ENCODE data around the gene CAV1. TPM values are rescaled to one million over a fixed set of nuclear protein-coding genes. Genes with fewer than 3 reads are reported as not detected.

Gene CAV1
- total and polyA plus RNA-seq, 2 of the 4 experiments (the other 2 are of a cell fraction), result 1,592 to 1,808 TPM

DNA sequence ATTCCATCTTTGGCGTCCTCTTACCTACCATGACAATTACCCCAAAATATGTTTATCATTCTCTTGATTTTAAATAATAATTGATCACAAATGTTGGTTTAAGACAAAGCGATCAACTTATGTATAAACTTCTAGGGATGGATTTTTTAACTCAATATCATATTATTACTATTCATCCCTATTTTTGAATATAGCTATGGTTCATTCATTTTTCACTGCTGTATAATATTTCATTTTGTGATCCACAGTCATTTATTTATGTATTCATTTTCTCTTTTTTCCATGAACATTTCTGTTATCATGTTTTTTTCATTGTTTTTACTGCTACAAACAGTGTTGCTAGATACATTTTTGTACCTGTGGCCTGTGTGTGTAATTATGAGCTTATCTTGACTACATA lies 85.9 kb downstream of the CAV1 start:
- Histone ChIP-seq H3K9me1 (ENCODE audit: insufficient read depth, low read length) (no peaks in the 10 kb centered on the region), H4K20me1 (ENCODE audit: insufficient read depth, low read length) (no peaks in the 10 kb centered on the region), H3K4me2 (ENCODE audit: low read depth, low read length) (no peak overlapping the region), H3K36me3 (ENCODE audit: control insufficient read depth, insufficient read depth, low read length) (no peaks in the 10 kb centered on the region), H3K79me1 (ENCODE audit: low read depth in 1 of 2, low read length in 2 of 2) (no peaks in the 10 kb centered on the region), H3K18ac (ENCODE audit: low read depth, low read length) (no peak overlapping the region), H2BK20ac (ENCODE audit: low read depth, low read length) (no peak overlapping the region), H3K4me3 (ENCODE audit: insufficient read depth, low read depth, low read length) (no peak overlapping the region), H3K27ac (ENCODE audit: insufficient read depth, low read length) (no peak overlapping the region), H4K91ac (ENCODE audit: insufficient read depth, low read depth, low read length) (no peak overlapping the region), H3K4me1 (ENCODE audit: control insufficient read depth, insufficient read depth, low read length) (no peaks in the 10 kb centered on the region), H3K9ac (ENCODE audit: low read depth, low read length) (no peak overlapping the region), H2BK120ac (ENCODE audit: low read depth, low read length) (no peak overlapping the region), H2BK15ac (ENCODE audit: low read depth, low read length) (no peak overlapping the region), H3K23ac (ENCODE audit: low read depth, low read length) (no peak overlapping the region), H2AK9ac (replicated peaks; ENCODE audit: low read depth, low read length, poor library complexity) (no peak overlapping the region), H4K5ac (ENCODE audit: low read depth, low read length) (no peak overlapping the region), H3K4ac (ENCODE audit: low read depth, low read length) (no peak overlapping the region), H3K9me3 (ENCODE audit: control insufficient read depth, insufficient read depth, low read length) (no peaks in the 10 kb centered on the region), H4K8ac (ENCODE audit: low read depth in 2 of 2, low read length in 2 of 2) (no peak overlapping the region), H2BK5ac (ENCODE audit: low read depth, low read length, poor library complexity, severe bottlenecking) (no peak overlapping the region), H2AK5ac (ENCODE audit: low read depth, low read length) (no peak overlapping the region), H3K56ac (ENCODE audit: extremely low read depth, insufficient read depth, low read length) (no peak overlapping the region), H3K27me3 (ENCODE audit: control insufficient read depth, insufficient read depth, low read length) (no peaks in the 10 kb centered on the region; the same call in 1 of the 2 replicates), H2AFZ (replicated peaks; ENCODE audit: low read length, poor library complexity) (no peak overlapping the region), H3K14ac (replicated peaks; ENCODE audit: low read depth, low read length) (no peak overlapping the region)
- dilution Hi-C loops (cut with HindIII; ENCODE audit: low sequenced_read_pairs, unreplicated experiment), result no loop called here
- WGBS, 2 experiments (ENCODE audit: extremely low coverage in 2 of 2, insufficient read length in 1 of 2), result no CpG with 5 or more reads among the region's 2 CpGs
- DNase-seq (no peak), ATAC-seq (ENCODE audit: low read depth) (no peak)
- intact Hi-C loops (cut with micrococcal nuclease), result no loop called here
- POLR2A ChIA-PET (ENCODE audit: unreplicated experiment), result no interaction called here
- BruUV-seq (replicated peaks), result no TSS peak
- in situ Hi-C loops (cut with MboI; ENCODE audit: low sequenced_read_pairs), result no loop called here
- TF ChIP-seq RFX5 (IDR thresholded peaks at IDR 0.05; ENCODE audit: low read depth, low read length), result no peak
- no peak for TF ChIP-seq CEBPB (IDR thresholded peaks at IDR 0.05; ENCODE audit: low read depth, low read length)
- TF ChIP-seq CHD1 (IDR thresholded peaks at IDR 0.05; ENCODE audit: low read depth, low read length), result no peak
- no peak for TF ChIP-seq BHLHE40 (IDR thresholded peaks at IDR 0.05; ENCODE audit: low read depth, low read length)
- TF ChIP-seq NFE2L2 (IDR thresholded peaks at IDR 0.05; ENCODE audit: low read depth, low read length), result no peak
- TF ChIP-seq FOS (IDR thresholded peaks at IDR 0.05; ENCODE audit: low read depth, low read length), result no peak
- no peak for TF ChIP-seq RCOR1 (IDR thresholded peaks at IDR 0.05; ENCODE audit: insufficient replicate concordance, low read length)
- TF ChIP-seq, protein P1, sequence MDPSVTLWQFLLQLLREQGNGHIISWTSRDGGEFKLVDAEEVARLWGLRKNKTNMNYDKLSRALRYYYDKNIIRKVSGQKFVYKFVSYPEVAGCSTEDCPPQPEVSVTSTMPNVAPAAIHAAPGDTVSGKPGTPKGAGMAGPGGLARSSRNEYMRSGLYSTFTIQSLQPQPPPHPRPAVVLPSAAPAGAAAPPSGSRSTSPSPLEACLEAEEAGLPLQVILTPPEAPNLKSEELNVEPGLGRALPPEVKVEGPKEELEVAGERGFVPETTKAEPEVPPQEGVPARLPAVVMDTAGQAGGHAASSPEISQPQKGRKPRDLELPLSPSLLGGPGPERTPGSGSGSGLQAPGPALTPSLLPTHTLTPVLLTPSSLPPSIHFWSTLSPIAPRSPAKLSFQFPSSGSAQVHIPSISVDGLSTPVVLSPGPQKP (IDR thresholded peaks at IDR 0.05; ENCODE audit: borderline replicate concordance, low read depth, low read length), result no peak
- TF ChIP-seq, protein P2, sequence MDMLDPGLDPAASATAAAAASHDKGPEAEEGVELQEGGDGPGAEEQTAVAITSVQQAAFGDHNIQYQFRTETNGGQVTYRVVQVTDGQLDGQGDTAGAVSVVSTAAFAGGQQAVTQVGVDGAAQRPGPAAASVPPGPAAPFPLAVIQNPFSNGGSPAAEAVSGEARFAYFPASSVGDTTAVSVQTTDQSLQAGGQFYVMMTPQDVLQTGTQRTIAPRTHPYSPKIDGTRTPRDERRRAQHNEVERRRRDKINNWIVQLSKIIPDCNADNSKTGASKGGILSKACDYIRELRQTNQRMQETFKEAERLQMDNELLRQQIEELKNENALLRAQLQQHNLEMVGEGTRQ (IDR thresholded peaks at IDR 0.05; ENCODE audit: low read depth, low read length), result no peak
- TF ChIP-seq MAFK (IDR thresholded peaks at IDR 0.05; ENCODE audit: low read depth, low read length), result no peak
- no peak for TF ChIP-seq MXI1 (IDR thresholded peaks at IDR 0.05; ENCODE audit: borderline replicate concordance, low read depth, low read length)
- TF ChIP-seq, protein P3, sequence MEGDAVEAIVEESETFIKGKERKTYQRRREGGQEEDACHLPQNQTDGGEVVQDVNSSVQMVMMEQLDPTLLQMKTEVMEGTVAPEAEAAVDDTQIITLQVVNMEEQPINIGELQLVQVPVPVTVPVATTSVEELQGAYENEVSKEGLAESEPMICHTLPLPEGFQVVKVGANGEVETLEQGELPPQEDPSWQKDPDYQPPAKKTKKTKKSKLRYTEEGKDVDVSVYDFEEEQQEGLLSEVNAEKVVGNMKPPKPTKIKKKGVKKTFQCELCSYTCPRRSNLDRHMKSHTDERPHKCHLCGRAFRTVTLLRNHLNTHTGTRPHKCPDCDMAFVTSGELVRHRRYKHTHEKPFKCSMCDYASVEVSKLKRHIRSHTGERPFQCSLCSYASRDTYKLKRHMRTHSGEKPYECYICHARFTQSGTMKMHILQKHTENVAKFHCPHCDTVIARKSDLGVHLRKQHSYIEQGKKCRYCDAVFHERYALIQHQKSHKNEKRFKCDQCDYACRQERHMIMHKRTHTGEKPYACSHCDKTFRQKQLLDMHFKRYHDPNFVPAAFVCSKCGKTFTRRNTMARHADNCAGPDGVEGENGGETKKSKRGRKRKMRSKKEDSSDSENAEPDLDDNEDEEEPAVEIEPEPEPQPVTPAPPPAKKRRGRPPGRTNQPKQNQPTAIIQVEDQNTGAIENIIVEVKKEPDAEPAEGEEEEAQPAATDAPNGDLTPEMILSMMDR (conservative IDR thresholded peaks at IDR 0.05; ENCODE audit: low read depth, low read length), result no peak
- no peak for TF ChIP-seq MAZ (IDR thresholded peaks at IDR 0.05; ENCODE audit: borderline replicate concordance, low read depth, low read length)
- TF ChIP-seq SMC3 (IDR thresholded peaks at IDR 0.05; ENCODE audit: low read depth, low read length), result no peak
- TF ChIP-seq RAD21 (IDR thresholded peaks at IDR 0.05; ENCODE audit: low read length), result no peak
- no peak for TF ChIP-seq POLR2A (IDR thresholded peaks at IDR 0.05; ENCODE audit: low read depth, low read length)
- CTCF ChIA-PET, result interaction anchor here (0.9 kb wide), 1 partner anchor 12 kb away, joined by 3 read pairs; no protein-coding TSS in a partner anchor
